ENCODE measurements around the gene MC1R. TPM values are rescaled to one million over a fixed set of nuclear protein-coding genes. Genes with fewer than 3 reads are reported as not detected.

The MC1R gene
- total and polyA plus RNA-seq, 7 donors = 0.18 to 1.8 (median 0.77) TPM

DNA sequence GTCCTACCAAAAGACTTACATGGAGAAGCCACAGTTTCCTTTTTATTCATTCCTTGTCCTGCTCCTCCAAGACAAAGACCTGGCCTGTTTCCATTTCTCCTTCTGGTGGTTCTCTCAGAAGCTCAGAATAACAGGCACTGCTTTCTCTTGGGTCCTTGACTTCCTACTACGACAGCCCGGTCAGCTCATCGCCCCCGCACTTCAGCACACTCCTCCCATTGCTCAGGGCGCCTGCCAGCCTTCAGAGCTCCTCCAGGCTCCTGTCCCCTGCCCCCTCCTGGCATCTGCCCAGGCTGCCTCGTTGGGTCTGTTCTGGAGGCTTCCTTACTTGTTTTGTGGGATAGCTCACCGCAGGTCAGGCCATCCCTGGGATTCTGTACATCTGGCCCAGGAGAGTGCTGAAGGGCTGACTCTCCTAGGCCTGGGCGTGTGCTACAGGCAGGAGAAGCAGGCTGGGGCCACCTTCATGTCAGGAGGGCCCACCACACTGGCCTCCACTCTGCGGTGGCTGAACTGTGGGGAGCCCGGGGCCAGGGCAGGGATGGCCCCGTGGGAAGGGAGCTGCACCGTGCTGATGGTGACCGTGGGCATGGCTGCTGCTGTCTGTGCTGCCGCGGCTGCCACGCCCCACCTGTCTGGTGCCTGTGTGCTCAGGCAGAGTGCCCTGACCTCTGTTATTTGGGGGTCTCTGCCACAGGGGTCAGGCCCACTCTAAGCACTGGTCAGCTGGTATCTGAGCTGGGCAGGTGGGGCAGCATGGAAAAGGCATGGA, 27.6 kb upstream of the MC1R start:
- ATAC-seq (no peak), DNase-seq (no peak)
- Histone ChIP-seq H3K27me3 (ENCODE audit: insufficient read depth in 3 of 3, low read length in 2 of 3) (no peaks in the 10 kb centered on the region), H3K4me3 (no peak overlapping the region), H3K27ac (no peak overlapping the region), H3K36me3 (ENCODE audit: insufficient read depth in 1 of 2, low read depth in 1 of 2) (peaks cover 11 to 99% of the 10 kb centered on the region in 2 donors), H3K9me3 (no peaks in the 10 kb centered on the region), H3K4me1 (no peaks in the 10 kb centered on the region)
- intact Hi-C loops (cut with DNase I) = no loop called here
- TF ChIP-seq, protein P1, sequence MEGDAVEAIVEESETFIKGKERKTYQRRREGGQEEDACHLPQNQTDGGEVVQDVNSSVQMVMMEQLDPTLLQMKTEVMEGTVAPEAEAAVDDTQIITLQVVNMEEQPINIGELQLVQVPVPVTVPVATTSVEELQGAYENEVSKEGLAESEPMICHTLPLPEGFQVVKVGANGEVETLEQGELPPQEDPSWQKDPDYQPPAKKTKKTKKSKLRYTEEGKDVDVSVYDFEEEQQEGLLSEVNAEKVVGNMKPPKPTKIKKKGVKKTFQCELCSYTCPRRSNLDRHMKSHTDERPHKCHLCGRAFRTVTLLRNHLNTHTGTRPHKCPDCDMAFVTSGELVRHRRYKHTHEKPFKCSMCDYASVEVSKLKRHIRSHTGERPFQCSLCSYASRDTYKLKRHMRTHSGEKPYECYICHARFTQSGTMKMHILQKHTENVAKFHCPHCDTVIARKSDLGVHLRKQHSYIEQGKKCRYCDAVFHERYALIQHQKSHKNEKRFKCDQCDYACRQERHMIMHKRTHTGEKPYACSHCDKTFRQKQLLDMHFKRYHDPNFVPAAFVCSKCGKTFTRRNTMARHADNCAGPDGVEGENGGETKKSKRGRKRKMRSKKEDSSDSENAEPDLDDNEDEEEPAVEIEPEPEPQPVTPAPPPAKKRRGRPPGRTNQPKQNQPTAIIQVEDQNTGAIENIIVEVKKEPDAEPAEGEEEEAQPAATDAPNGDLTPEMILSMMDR (IDR thresholded peaks at IDR 0.05) = no peak
- WGBS, 3 donors = 84 to 86% (median 85%) methylated on average over 15 to 16 of the region's 16 CpGs

DNA sequence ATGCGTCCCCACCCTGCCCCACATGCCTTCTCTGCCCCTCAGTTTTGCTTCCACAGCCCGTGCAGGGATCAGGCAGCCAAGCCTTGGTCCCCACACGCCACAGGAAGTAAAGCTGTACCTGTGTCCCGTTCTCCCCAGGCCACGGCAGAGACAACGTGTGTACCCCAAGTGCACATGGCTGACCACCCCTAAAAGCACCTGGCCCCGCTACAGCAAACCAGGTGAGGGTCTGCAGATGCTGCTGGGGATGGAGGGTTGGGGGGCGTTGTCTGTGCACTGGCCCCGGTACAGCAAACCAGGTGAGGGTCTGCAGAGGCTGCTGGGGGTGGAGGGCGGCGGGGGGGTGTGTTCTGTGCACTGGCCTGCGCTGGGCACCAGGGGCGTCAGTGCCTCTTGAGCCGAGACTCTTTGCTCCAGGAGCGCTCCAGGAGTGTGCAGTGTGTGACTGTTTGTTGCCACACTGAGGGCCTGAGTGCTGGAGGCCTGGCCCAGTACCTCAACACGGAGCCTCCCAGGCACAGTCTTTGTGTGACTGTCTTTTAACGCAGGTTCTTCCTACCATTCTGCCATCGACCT, 26.5 kb upstream of the MC1R start:
- no peak overlapping the region for H3K4me3 ChIP-seq
- DNase-seq (peak in 1 of 2 donors; percentile 35), ATAC-seq (no peak)
- H3K27ac ChIP-seq = no peak overlapping the region
- H3K36me3 ChIP-seq (ENCODE audit: insufficient read depth in 1 of 2, low read depth in 1 of 2) = peaks cover 11 to 97% of the 10 kb centered on the region in 2 donors
- no peaks in the 10 kb centered on the region for H3K4me1 ChIP-seq
- intact Hi-C loops (cut with DNase I) = no loop called here
- WGBS, 3 donors = 92 to 93% (median 92%) methylated on average over 18 of the region's 18 CpGs
- H3K9me3 ChIP-seq = no peaks in the 10 kb centered on the region
- H3K27me3 ChIP-seq (ENCODE audit: insufficient read depth in 3 of 3, low read length in 2 of 3) = no peaks in the 10 kb centered on the region
- TF ChIP-seq, protein P1 (IDR thresholded peaks at IDR 0.05) = no peak

DNA sequence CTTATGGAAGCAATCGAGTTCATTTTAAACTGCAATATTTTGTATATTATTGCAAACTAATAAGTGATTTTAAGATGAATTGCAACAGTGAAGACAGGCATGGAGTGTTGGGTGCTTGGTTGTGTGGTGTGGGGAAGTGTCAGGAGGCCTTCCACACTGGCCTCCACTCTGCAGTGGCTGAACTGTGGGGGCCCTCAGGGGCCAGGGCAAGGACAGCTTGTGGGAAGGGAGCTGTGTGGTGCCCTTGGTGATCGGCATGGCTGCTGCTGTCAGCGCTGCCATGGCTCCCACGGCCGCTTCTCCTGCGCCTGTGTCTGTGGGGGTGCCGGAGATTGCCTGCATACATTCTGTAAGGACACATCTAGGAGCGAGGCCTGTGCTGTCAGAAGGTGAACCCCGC, 26.0 kb upstream of the MC1R start:
- Histone ChIP-seq H3K36me3 (ENCODE audit: insufficient read depth in 1 of 2, low read depth in 1 of 2) (peaks cover 8 to 97% of the 10 kb centered on the region in 2 donors), H3K27me3 (ENCODE audit: insufficient read depth in 3 of 3, low read length in 2 of 3) (no peaks in the 10 kb centered on the region), H3K27ac (no peak overlapping the region), H3K4me1 (no peaks in the 10 kb centered on the region), H3K9me3 (no peaks in the 10 kb centered on the region), H3K4me3 (no peak overlapping the region)
- TF ChIP-seq, protein P1 (IDR thresholded peaks at IDR 0.05) = no peak
- 95 to 99% (median 98%) methylated on average over 9 of the region's 9 CpGs for WGBS, 3 donors
- intact Hi-C loops (cut with DNase I) = no loop called here
- ATAC-seq = no peak
- DNase-seq = no peak

DNA sequence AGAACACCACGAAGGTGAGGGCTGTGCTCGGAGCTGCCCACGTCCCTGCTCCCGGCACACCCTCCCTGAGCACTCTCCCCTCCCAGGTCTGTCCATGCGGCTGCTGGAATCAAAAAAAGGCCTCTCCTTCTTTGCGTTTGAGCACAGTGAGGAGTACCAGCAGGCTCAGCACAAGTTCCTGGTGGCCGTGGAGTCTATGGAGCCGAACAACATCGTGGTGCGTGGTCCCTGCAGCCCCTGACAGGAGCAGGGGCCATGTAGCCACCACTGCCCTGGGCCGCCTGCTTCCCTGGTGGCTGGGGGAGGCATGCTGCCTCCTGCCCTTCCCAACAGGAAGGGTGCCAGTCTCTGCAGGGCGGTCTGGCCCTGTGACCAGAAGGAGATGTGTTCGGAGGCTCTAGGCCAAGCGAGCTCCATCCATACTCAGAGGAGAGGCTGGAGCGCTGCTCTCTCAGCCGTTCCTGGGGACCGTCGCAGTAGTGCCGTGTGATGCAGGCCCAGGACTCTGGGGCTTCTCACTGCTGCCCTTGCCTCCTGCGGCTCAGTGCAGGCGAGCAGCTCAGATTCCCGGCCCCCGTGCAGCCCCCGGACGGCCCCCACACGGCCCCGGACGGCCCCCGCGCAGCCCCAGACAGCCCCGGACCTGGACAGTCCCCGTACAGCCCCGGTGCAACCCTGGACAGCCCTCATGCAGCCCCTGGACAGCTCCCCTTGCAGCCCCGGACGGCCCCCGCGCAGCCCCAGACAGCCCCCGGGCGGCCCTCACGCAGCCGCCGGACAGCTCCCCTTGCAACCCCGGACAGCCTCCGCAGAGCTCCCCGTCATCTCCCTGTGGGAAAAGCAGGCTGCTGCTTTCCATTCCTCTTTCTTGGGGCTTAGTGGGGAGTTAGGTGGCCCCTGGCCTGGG, 24.8 kb upstream of the MC1R start:
- Histone ChIP-seq H3K9me3 (no peaks in the 10 kb centered on the region), H3K4me3 (no peak overlapping the region), H3K27me3 (ENCODE audit: insufficient read depth in 3 of 3, low read length in 2 of 3) (no peaks in the 10 kb centered on the region), H3K36me3 (ENCODE audit: insufficient read depth in 1 of 2, low read depth in 1 of 2) (peaks cover 9 to 95% of the 10 kb centered on the region in 2 donors), H3K4me1 (no peaks in the 10 kb centered on the region), H3K27ac (no peak overlapping the region)
- TF ChIP-seq, protein P1 (IDR thresholded peaks at IDR 0.05) = no peak
- ATAC-seq (peak in 2 of 4 donors; percentile 14 to 22), DNase-seq (peak in 1 of 2 donors; percentile 41)
- intact Hi-C loops (cut with DNase I) = no loop called here
- 94 to 96% (median 95%) methylated on average over 36 to 45 of the region's 45 CpGs for WGBS, 3 donors

Data from psoas muscle (tissue), 8 donors.